Spleen (tissue), 7 donors: Measurements from ENCODE around the gene CD207.

Experiments used
- CTCF ChIP-seq, 11 experiments: fragments of 200-600 bp in 7 of 11; fragments of 450-650 bp in 4 of 11; sonication (generic) in 4 of 11; IDR thresholded peaks in 8 of 11; conservative IDR thresholded peaks in 3 of 11; 1 replicate in 7 of 11; 2 replicates in 4 of 11; pipeline versions ENCODE4 v1.4.0 to v1.8.0; 2016 to 2021; ENCODE audit warnings: antibody characterized with exemption in 11 of 11, inconsistent platforms in 4 of 11, mild to moderate bottlenecking in 1 of 11
- POLR2AphosphoS5 ChIP-seq, 3 donors: sonication (generic); formaldehyde crosslinking; IDR thresholded peaks; one replicate each; pipeline ENCODE4 v1.5.1; 2017; ENCODE audit warnings: antibody characterized with exemption in 3 of 3
- donor health status: DM: no; HTN: no; CAD: no; lungs with moderate emphysema.
- donor health status: DM: no; HTN: no; CAD: no.
- donor health status: DM: no; HTN: no; CAD: no.

GRCh38 chr2:70816726-70817125 lies 18.9 kb downstream of the CD207 start:
- TF ChIP-seq CTCF (IDR thresholded peaks at IDR 0.05 in 8 of 11, conservative IDR thresholded peaks at IDR 0.05 in 3 of 11) (no peak), POLR2AphosphoS5 (IDR thresholded peaks at IDR 0.05) (no peak)
